GM23248 (cell line): ENCODE data around the gene KRT8. TPM values are rescaled to one million over a fixed set of nuclear protein-coding genes. Genes with fewer than 3 reads are reported as not detected.

Experiments used
- DNase-seq: peaks from one replicate; pipeline ENCODE4 v3.0.0-alpha.2; 2015
- H2AFZ ChIP-seq: fragments of 200-600 bp; sonication (generic); 2 replicates; pipeline ENCODE4 v1.6.1; 2016; ENCODE audit warnings: antibody characterized with exemption
- H3F3A ChIP-seq: fragments of 200-600 bp; sonication (generic); 2 replicates; pipeline ENCODE4 v1.6.1; 2016; ENCODE audit warnings: mild to moderate bottlenecking, antibody characterized with exemption, mixed run types; ENCODE audit not compliant: insufficient read depth
- H3K27ac ChIP-seq: fragments of 200-600 bp; sonication (generic); 2 replicates; pipeline ENCODE4 v1.5.1; 2016; ENCODE audit warnings: mild to moderate bottlenecking
- H3K27me3 ChIP-seq: fragments of 200-600 bp; sonication (generic); replicated peaks from 2 replicates; pipeline ENCODE4 v1.6.1; 2016; ENCODE audit warnings: mild to moderate bottlenecking; ENCODE audit not compliant: insufficient read depth
- H3K36me3 ChIP-seq: fragments of 200-600 bp; sonication (generic); 2 replicates; pipeline ENCODE4 v1.6.1; 2016; ENCODE audit warnings: low read depth, mild to moderate bottlenecking
- H3K4me1 ChIP-seq: fragments of 200-600 bp; sonication (generic); 2 replicates; pipeline ENCODE4 v1.6.1; 2016; ENCODE audit warnings: mild to moderate bottlenecking; ENCODE audit not compliant: insufficient read depth
- H3K4me2 ChIP-seq: fragments of 200-600 bp; sonication (generic); one replicate; pipeline ENCODE4 v1.6.1; 2016; ENCODE audit warnings: mild to moderate bottlenecking; ENCODE audit not compliant: unreplicated experiment
- H3K4me3 ChIP-seq: fragments of 200-600 bp; sonication (generic); 2 replicates; pipeline ENCODE4 v1.5.1; 2016; ENCODE audit warnings: mild to moderate bottlenecking
- H3K79me2 ChIP-seq: fragments of 200-600 bp; sonication (generic); 2 replicates; pipeline ENCODE4 v1.6.1; 2016; ENCODE audit warnings: mild to moderate bottlenecking; ENCODE audit not compliant: insufficient read depth
- H3K9ac ChIP-seq: fragments of 200-600 bp; sonication (generic); 2 replicates; pipeline ENCODE4 v1.6.1; 2016; ENCODE audit warnings: mild to moderate bottlenecking
- H3K9me2 ChIP-seq: fragments of 200-600 bp; sonication (generic); 2 replicates; pipeline ENCODE4 v1.6.1; 2016; ENCODE audit warnings: mixed run types, mild to moderate bottlenecking, moderate library complexity; ENCODE audit not compliant: insufficient read depth
- H3K9me3 ChIP-seq: fragments of 200-600 bp; sonication (generic); one replicate; pipeline ENCODE4 v1.6.1; 2017; ENCODE audit warnings: low read depth
- H4K20me1 ChIP-seq: fragments of 200-600 bp; sonication (generic); 2 replicates; pipeline ENCODE4 v1.6.0; 2016; ENCODE audit not compliant: insufficient read depth
- EZH2 ChIP-seq: fragments of 200-600 bp; sonication (generic); IDR thresholded peaks from 2 replicates; pipeline ENCODE4 v1.6.1; 2018; ENCODE audit warnings: antibody characterized with exemption, mild to moderate bottlenecking; ENCODE audit not compliant: insufficient read depth, poor library complexity, severe bottlenecking
- EZH2phosphoT487 ChIP-seq: fragments of 200-600 bp; sonication (generic); IDR thresholded peaks from 2 replicates; pipeline ENCODE4 v1.6.1; 2018; ENCODE audit warnings: antibody characterized with exemption, moderate library complexity, mild to moderate bottlenecking, low read depth; ENCODE audit not compliant: insufficient read depth
- WGBS, 2 experiments: methylation state at CpG; one replicate each; pipeline ENCODE4 v1.1.6; 2015 to 2017; ENCODE audit warnings: low lambda C conversion rate in 2 of 2, low coverage in 1 of 2; ENCODE audit errors: missing lambda C conversion rate in 2 of 2; 5-methylcytosine and 5-hydroxymethylcytosine counted together
- in situ Hi-C: fragments of 300-500 bp; cut with MboI; formaldehyde crosslinking; loops from 2 replicates; pipeline ENCODE4 v1.15.0; 2020
- polyA plus RNA-seq: library from polyadenylated mRNA; unstranded; fragments of >200 nt; fragmentation: Nextera tagmentation; extraction: Ambion mirVana; gene quantifications from 2 replicates; pipeline ENCODE4 v1.2.1, GENCODE V29; 2016
- total RNA-seq: library from RNA; depleted of rRNA; stranded (reverse); fragments of >200 nt; shearing (Covaris generic); gene quantifications from 2 replicates; pipeline ENCODE4 v1.2.3, GENCODE V29; 2014

KRT8 gene
- total and polyA plus RNA-seq, 2 experiments from 2014 or later: 5.5 to 19.8 TPM

DNA sequence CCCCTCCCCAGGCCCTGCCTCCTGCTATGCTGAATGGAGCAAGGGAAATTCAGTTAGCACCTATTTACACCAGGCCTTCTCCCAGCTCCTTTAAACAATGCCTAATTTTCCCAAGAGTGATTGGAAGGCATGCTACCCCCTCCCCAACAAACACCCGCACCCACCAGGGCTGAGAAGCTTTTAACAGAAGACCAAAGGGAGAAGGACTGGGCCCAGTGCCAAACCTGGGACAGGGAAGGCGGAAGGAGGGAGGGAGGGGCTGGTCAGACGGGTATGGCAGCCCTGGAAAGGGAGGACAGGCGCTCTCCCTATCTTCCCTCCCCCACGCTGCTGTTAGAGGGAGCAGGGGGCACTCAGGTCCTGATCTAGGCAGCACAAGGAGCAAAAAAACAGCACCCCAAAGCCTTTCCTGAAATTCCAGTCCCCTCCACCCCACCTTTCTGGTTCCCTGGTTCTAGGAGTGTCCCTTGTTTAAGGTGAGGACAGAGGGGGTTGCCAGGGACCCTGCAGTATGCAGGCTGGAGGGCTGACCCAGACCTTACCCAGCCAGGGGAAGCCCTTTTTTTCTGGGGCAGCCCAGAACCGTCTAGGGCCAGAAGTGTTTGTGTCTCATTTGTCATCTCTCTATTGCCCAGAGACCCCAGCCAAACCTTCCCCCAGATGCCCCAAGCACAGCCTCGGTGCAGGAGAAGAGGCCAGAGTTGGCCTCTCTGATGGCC is 2.4 kb upstream of the KRT8 start:
- peak overlapping the region; percentile 63 for H3K9ac ChIP-seq
- H3K79me2 ChIP-seq: no peaks in the 10 kb centered on the region
- WGBS, 2 experiments: 50 to 52% methylated on average over 7 of the region's 7 CpGs
- H3F3A ChIP-seq: peaks cover 9% of the 10 kb centered on the region; the same call in 1 of the 2 replicates
- peak overlapping the region; percentile 66 for H2AFZ ChIP-seq
- H3K36me3 ChIP-seq: no peaks in the 10 kb centered on the region
- H3K4me1 ChIP-seq: peaks cover 19% of the 10 kb centered on the region
- no peaks in the 10 kb centered on the region for H3K27me3 ChIP-seq
- DNase-seq: no peak
- H3K27ac ChIP-seq: peak overlapping the region; percentile 76
- H3K4me2 ChIP-seq: no peak overlapping the region
- H4K20me1 ChIP-seq: no peaks in the 10 kb centered on the region
- H3K9me3 ChIP-seq: no peaks in the 10 kb centered on the region
- no peaks in the 10 kb centered on the region for H3K9me2 ChIP-seq
- H3K4me3 ChIP-seq: no peak overlapping the region
- TF ChIP-seq EZH2phosphoT487: no peak
- no peak for TF ChIP-seq EZH2
- in situ Hi-C loops: no loop called here

DNA sequence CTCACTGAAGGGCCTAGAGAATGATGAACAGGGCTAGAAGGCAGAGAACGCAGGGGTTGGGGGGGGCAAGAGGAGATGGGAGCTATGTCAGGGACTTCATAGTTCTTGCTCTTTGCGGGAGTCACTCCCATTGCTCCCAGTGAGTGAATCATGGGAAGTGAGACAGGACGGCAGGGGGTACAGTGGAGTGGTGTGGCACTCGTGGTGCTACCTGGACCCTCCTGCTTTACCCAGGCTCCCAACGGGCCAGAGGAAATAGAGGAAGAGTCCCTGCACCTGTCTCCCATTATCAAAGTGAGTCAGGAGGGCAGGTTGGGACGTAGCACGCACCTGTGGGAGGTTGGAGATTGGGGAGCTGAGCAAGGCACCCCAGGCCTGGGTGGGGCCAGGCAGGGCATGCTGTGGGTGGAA is 1.3 kb upstream of the KRT8 start:
- 82 to 89% methylated on average over 7 of the region's 7 CpGs for WGBS, 2 experiments
- Histone ChIP-seq H3K9me3 (no peaks in the 10 kb centered on the region), H3K4me2 (no peak overlapping the region), H3F3A (peaks cover 9% of the 10 kb centered on the region; the same call in 1 of the 2 replicates), H3K9me2 (no peaks in the 10 kb centered on the region), H4K20me1 (no peaks in the 10 kb centered on the region), H3K4me1 (peaks cover 19% of the 10 kb centered on the region), H2AFZ (no peak overlapping the region), H3K27ac (no peak overlapping the region), H3K9ac (no peak overlapping the region), H3K79me2 (no peaks in the 10 kb centered on the region), H3K36me3 (no peaks in the 10 kb centered on the region), H3K27me3 (no peaks in the 10 kb centered on the region), H3K4me3 (no peak overlapping the region)
- in situ Hi-C loops: no loop called here
- TF ChIP-seq EZH2phosphoT487 (no peak), EZH2 (no peak)
- no peak for DNase-seq

DNA sequence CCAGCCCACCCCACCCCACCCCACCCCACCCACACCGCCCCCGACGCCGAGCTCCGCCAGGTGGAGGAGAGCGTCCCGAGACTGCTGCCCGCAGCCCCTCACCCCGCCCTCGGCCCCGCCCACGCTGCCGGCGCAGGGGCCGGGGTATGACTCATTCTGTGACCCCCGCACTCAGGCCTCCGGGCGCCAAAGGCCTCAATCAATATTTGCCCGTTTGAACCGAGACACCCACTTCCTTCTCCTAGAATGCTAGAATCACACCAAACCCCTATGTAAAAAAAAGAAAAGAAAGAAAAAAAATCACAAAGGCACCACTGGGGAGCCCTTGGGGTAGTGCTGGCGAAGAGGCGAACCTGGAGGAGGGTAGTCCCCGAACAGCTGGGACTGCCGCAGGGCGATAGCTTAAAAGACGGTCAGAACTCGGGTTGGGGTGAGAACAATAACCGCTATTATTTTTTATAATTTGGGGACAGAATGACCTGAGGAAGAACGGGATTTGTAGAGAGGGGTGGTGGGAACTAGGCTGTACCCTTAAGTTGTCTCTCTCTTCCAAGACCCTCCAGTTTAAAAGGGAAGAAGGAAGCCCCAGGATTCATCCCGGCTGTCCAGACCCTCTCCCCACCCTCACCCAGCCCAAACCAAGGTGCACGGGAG is 894 bp downstream of the KRT8 start:
- no peaks in the 10 kb centered on the region for H3K27me3 ChIP-seq
- H3K4me1 ChIP-seq: peaks cover 19% of the 10 kb centered on the region
- H2AFZ ChIP-seq: peak overlapping the region; percentile 73
- peaks cover 9% of the 10 kb centered on the region; the same call in 1 of the 2 replicates for H3F3A ChIP-seq
- H3K27ac ChIP-seq: no peak overlapping the region
- H3K79me2 ChIP-seq: no peaks in the 10 kb centered on the region
- WGBS, 2 experiments: 33 to 70% methylated on average over 15 to 31 of the region's 31 CpGs
- H3K9ac ChIP-seq: peak overlapping the region; percentile 67; the same call in 1 of the 2 replicates
- no peaks in the 10 kb centered on the region for H3K9me3 ChIP-seq
- H3K4me2 ChIP-seq: peak overlapping the region; percentile 51
- DNase-seq: peak; percentile 45
- H3K36me3 ChIP-seq: no peaks in the 10 kb centered on the region
- H3K4me3 ChIP-seq: peak overlapping the region; percentile 45
- in situ Hi-C loops: no loop called here
- H4K20me1 ChIP-seq: no peaks in the 10 kb centered on the region
- no peaks in the 10 kb centered on the region for H3K9me2 ChIP-seq
- TF ChIP-seq EZH2phosphoT487: no peak
- TF ChIP-seq EZH2: no peak

DNA sequence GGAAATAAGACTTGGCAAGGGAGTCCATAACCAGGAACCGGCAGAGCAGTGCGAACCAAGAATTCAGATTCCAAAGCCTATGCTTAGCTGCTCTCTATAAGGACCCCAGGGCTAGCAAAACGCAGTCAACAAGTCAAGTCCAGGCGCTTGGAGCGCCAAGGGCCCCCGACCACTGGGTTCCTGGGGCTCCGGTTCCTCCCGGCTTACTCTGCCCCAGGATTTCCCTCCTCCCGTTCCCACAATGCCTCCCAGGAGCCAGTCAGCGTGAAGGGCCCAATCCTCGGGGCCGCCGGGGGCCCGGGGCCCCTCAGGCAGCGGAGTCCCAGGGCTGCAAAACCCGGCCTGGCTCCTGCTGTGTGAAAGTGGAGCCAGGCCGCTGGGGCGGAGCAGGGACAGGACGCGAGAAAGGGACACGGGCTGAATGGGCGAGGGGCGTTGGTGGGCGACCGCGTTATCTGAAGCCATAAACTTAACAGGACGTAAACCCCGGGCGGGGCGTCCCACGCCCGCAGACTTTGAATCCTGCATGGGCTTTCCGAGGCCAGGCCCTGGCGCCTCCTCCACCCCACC is 1.5 kb downstream of the KRT8 start:
- DNase-seq: peak; percentile 82
- 13 to 14% methylated on average over 25 to 33 of the region's 34 CpGs for WGBS, 2 experiments
- TF ChIP-seq EZH2 (no peak), EZH2phosphoT487 (no peak)
- in situ Hi-C loops: no loop called here
- no peaks in the 10 kb centered on the region for H3K27me3 ChIP-seq
- no peak overlapping the region for H3K27ac ChIP-seq
- no peaks in the 10 kb centered on the region for H3K9me3 ChIP-seq
- H3K4me3 ChIP-seq: peak overlapping the region; percentile 57
- peaks cover 5% of the 10 kb centered on the region; the same call in 1 of the 2 replicates for H3F3A ChIP-seq
- H3K79me2 ChIP-seq: no peaks in the 10 kb centered on the region
- peak overlapping the region; percentile 39 for H3K4me2 ChIP-seq
- H3K9ac ChIP-seq: peak overlapping the region; percentile 67
- peak overlapping the region; percentile 80 for H2AFZ ChIP-seq
- no peaks in the 10 kb centered on the region for H3K36me3 ChIP-seq
- H4K20me1 ChIP-seq: no peaks in the 10 kb centered on the region
- peaks cover 15% of the 10 kb centered on the region for H3K4me1 ChIP-seq
- H3K9me2 ChIP-seq: no peaks in the 10 kb centered on the region
